Neutrophil (primary cell): ENCODE measurements around the gene ZBTB20.

ENCODE experiments used
- H3K27ac ChIP-seq: fragments of 200-600 bp; sonication (generic); 2 replicates; pipeline ENCODE4 v1.5.1; 2016; ENCODE audit warnings: mild to moderate bottlenecking, moderate library complexity
- H3K27me3 ChIP-seq: fragments of 200-600 bp; sonication (generic); 2 replicates; pipeline ENCODE4 v1.6.0; 2016; ENCODE audit warnings: mild to moderate bottlenecking
- H3K36me3 ChIP-seq: fragments of 200-600 bp; sonication (generic); 2 replicates; pipeline ENCODE4 v1.5.1; 2017
- H3K4me1 ChIP-seq, 2 experiments: fragments of 200-600 bp in 1 of 2; sonication (generic) in 1 of 2; 1 replicate in 1 of 2; 2 replicates in 1 of 2; pipeline versions ENCODE4 v1.5.1 to v1.6.1; 2013 to 2016; ENCODE audit warnings: low read depth in 1 of 2, low read length in 1 of 2, mild to moderate bottlenecking in 1 of 2, moderate library complexity in 1 of 2; ENCODE audit not compliant: control insufficient read depth in 1 of 2, insufficient read depth in 1 of 2
- H3K4me3 ChIP-seq, 2 experiments: fragments of 200-600 bp in 1 of 2; sonication (generic) in 1 of 2; 1 replicate in 1 of 2; 2 replicates in 1 of 2; pipeline ENCODE4 v1.5.1; 2013 to 2016; ENCODE audit warnings: low read depth in 1 of 2, low read length in 1 of 2, mild to moderate bottlenecking in 1 of 2, moderate library complexity in 1 of 2
- H3K9me3 ChIP-seq: fragments of 200-600 bp; sonication (generic); 2 replicates; pipeline ENCODE4 v1.5.1; 2016
- CTCF ChIP-seq: fragments of 200-600 bp; sonication (generic); IDR thresholded peaks from 2 replicates; pipeline ENCODE4 v1.5.1; 2016; ENCODE audit warnings: antibody characterized with exemption

ZBTB20 gene

GRCh38 chr3:114550165-114550564 lies 596.9 kb downstream of the ZBTB20 start:
- no peaks in the 10 kb centered on the region for H3K4me1 ChIP-seq
- no peak for TF ChIP-seq CTCF
- no peaks in the 10 kb centered on the region for H3K36me3 ChIP-seq
- no peak overlapping the region for H3K4me3 ChIP-seq
- H3K9me3 ChIP-seq: no peaks in the 10 kb centered on the region
- H3K27me3 ChIP-seq: no peaks in the 10 kb centered on the region
- no peak overlapping the region for H3K27ac ChIP-seq

GRCh38 chr3:114545193-114545592 lies 601.9 kb downstream of the ZBTB20 start:
- H3K27me3 ChIP-seq: no peaks in the 10 kb centered on the region
- H3K4me1 ChIP-seq: no peaks in the 10 kb centered on the region
- H3K9me3 ChIP-seq: no peaks in the 10 kb centered on the region
- no peaks in the 10 kb centered on the region for H3K36me3 ChIP-seq
- H3K4me3 ChIP-seq: no peak overlapping the region
- no peak overlapping the region for H3K27ac ChIP-seq
- no peak for TF ChIP-seq CTCF

GRCh38 chr3:114542359-114542758 lies 604.7 kb downstream of the ZBTB20 start:
- TF ChIP-seq CTCF: no peak
- H3K4me3 ChIP-seq: no peak overlapping the region
- H3K4me1 ChIP-seq: no peaks in the 10 kb centered on the region
- H3K36me3 ChIP-seq: no peaks in the 10 kb centered on the region
- H3K27me3 ChIP-seq: no peaks in the 10 kb centered on the region
- no peak overlapping the region for H3K27ac ChIP-seq
- H3K9me3 ChIP-seq: no peaks in the 10 kb centered on the region

- Histone ChIP-seq H3K27me3 (no peaks in the 10 kb centered on the region), H3K4me1 (no peaks in the 10 kb centered on the region), H3K36me3 (no peaks in the 10 kb centered on the region), H3K9me3 (no peaks in the 10 kb centered on the region), H3K27ac (no peak overlapping the region), H3K4me3 (no peak overlapping the region)
- TF ChIP-seq CTCF: no peak
Measured at GRCh38 chr3:114539525-114539924, 607.6 kb downstream of the ZBTB20 start.

GRCh38 chr3:114538211-114538610 lies 608.9 kb downstream of the ZBTB20 start:
- Histone ChIP-seq H3K27ac (no peak overlapping the region), H3K4me3 (no peak overlapping the region), H3K9me3 (no peaks in the 10 kb centered on the region), H3K4me1 (no peaks in the 10 kb centered on the region), H3K36me3 (no peaks in the 10 kb centered on the region), H3K27me3 (no peaks in the 10 kb centered on the region)
- no peak for TF ChIP-seq CTCF

GRCh38 chr3:114528517-114528916 lies 618.6 kb downstream of the ZBTB20 start:
- no peak overlapping the region for H3K27ac ChIP-seq
- H3K9me3 ChIP-seq: no peaks in the 10 kb centered on the region
- no peak for TF ChIP-seq CTCF
- no peaks in the 10 kb centered on the region for H3K27me3 ChIP-seq
- no peak overlapping the region for H3K4me3 ChIP-seq
- no peaks in the 10 kb centered on the region for H3K36me3 ChIP-seq
- no peaks in the 10 kb centered on the region for H3K4me1 ChIP-seq
